GM15510 (cell line): ENCODE data around the gene AP5Z1.

Experiments used
- POLR2A ChIP-seq: IDR thresholded peaks from 3 replicates; pipeline ENCODE4 v1.6.1; 2011; ENCODE audit warnings: borderline replicate concordance; ENCODE audit not compliant: insufficient read length; ENCODE audit errors: extremely low read depth

AP5Z1 gene

DNA sequence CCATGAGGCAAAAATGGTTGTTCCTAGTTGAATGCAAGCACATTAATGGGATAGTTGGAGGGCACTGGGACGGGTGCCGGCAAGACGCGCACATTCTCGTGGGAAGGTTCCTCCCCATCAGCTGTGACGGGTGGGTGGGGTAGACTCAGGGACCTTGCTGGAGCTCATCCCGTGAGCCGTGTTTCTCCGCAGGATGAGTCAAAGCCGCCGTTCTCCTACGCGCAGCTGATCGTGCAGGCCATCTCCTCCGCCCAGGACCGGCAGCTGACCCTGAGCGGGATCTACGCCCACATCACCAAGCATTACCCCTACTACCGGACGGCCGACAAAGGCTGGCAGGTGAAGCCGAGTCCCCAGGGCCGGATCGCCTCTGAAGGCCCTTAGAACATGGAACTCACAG lies 20.4 kb upstream of the AP5Z1 start:
- no peak for TF ChIP-seq POLR2A

DNA sequence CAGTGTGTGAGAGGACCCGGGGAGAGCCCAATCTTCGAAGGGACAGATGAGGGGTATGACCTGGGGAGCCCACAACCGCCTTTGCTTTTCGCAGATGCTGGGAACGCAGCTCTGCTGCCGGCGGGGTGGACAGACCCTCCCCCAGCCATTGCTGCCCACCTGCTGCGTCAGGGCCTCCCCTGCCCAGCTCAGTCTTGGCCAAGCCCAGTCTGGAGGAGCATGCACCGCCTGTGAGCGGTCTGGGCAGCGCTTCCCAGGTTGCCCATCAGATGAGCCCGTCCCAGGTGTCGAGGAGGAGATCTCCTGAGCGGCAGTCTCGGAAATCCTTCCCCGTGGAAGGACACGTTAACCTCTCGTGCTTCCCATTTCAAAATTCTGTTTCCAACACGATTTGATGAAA lies 17.3 kb upstream of the AP5Z1 start:
- no peak for TF ChIP-seq POLR2A

DNA sequence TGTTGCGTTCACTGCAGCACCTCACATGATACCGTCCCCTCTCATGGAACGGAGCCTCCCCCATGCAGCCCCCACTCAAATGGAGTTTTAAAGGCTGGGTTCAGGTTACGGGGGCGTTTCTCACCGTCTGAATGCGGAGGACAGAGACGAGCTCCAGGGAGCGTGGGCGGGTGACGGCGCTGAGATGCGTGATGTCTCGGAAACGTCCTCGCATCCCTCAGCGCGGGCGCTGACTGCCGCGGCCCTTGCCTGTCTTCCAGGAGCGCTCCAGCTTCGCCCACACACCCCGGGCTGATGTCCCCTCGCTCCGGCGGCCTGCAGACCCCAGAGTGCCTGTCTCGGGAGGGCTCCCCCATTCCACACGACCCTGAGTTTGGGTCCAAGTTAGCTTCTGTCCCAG lies 16.6 kb upstream of the AP5Z1 start:
- TF ChIP-seq POLR2A, result no peak

DNA sequence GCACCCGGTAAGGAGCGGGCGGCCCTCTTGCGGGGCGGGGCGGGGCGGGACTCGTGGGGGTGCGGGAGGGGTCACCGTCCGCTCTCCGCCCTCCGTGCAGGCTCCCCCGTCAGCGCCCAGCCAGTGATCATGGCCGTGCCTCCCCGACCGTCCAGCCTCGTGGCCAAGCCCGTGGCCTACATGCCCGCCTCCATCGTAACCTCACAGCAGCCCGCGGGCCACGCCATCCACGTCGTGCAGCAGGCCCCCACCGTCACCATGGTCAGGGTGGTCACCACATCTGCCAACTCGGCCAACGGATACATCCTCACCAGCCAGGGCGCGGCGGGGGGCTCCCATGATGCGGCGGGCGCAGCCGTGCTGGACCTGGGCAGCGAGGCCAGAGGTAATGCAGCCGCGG lies 16.2 kb upstream of the AP5Z1 start:
- TF ChIP-seq POLR2A, result no peak

DNA sequence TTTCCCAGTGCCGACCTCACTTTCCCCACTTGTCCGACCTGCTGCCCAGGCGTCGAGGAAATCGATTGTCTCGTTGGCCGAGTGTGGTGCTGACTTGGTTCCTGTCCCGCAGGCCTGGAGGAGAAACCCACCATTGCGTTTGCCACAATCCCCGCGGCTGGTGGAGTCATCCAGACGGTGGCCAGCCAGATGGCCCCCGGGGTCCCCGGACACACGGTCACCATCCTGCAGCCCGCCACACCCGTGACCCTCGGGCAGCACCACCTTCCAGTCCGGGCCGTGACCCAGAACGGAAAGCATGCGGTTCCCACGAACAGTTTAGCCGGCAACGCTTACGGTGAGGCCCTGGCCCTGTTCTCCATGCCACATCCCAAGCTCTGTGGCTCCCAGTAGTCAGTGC lies 14.5 kb upstream of the AP5Z1 start:
- no peak for TF ChIP-seq POLR2A

DNA sequence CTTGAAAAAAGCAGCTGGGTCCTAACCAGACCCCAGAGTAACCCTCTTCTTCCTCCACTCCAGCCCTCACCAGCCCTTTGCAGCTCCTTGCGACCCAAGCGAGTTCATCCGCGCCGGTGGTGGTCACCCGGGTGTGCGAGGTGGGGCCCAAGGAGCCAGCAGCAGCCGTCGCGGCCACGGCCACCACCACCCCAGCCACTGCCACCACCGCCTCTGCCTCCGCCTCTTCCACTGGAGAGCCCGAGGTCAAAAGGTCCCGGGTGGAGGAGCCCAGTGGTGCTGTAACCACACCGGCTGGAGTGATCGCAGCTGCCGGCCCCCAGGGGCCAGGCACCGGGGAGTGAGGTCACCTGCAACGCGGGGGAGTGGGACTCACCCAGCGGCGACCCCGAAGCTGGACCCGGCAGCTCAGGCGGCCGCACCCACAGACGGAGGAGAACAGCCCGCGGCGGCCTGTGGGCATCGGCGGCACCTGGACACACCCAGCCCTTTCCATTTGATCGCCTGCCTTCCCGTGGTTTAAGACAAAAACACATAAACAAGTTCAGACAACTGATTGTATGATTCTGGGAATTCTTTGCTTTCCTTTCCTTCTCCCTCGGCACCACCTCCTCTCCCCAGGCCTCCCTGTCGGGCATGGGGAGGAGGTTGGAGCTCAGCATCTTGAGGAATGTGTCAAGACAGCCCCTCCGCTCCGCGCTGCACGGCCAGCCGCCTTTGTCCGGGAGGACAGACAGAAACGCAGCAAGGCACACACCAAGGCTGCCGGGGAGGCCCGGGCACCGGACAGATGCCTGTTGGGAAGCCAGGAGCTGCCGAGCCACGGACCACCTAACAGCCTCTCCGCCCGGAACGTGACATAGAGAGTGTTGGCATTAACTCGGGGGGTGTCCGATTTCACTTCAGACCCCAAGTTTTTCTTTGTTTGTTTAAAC lies 13.0 kb upstream of the AP5Z1 start:
- TF ChIP-seq POLR2A, result no peak

DNA sequence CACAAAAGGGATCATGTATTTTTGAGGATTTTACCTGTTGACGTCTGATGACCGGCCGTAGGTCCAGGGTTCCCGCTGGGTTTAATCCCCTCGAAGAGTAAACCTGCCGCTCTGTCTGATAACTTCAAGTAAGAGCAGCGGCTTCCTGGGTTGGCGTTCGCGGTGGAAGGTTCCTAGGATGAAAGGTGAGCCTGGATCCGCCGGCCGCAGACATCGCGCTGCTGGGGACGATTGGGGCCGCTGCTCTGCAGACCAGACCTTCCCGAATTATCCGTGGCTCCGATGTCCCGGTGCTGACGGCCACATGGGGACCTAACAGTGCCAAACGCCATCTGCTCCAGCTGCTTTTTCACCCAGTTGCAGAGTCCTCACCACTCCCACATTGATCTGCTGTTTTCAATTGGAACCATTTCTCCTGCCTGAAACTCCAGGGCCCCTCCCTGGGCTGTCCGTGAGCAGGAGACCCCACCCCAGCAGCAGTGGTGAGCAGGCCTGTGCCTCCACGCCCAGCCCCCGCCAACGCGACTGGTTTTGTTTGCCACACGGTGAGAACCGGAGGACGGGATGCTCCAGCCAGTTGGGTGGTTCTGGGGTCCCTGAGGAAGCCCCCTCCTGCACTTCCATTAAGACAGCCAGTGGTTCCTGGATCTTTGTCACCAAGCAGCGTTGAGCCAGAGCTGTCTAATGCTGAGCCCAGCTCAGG lies 12.2 kb upstream of the AP5Z1 start:
- no peak for TF ChIP-seq POLR2A

DNA sequence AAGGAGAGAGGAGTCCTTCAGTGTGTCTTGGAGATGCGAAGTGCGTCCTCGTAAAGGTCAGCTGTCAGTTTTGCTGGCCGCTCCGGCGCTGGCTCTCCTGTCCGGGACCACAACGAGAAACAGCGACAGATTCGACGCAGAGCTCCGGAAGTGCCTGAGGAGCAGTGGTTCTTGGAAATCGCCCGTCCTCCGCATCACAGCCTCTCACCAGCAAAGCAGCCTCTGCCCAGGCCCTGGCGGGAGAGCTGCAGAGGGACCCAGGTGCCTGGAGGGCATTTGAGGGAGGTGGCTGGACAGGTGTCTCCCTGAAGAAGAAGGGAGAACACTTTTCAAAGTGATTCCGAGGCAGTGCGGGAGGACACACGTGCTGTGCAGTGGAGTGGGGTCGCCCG lies 11.6 kb upstream of the AP5Z1 start:
- no peak for TF ChIP-seq POLR2A

DNA sequence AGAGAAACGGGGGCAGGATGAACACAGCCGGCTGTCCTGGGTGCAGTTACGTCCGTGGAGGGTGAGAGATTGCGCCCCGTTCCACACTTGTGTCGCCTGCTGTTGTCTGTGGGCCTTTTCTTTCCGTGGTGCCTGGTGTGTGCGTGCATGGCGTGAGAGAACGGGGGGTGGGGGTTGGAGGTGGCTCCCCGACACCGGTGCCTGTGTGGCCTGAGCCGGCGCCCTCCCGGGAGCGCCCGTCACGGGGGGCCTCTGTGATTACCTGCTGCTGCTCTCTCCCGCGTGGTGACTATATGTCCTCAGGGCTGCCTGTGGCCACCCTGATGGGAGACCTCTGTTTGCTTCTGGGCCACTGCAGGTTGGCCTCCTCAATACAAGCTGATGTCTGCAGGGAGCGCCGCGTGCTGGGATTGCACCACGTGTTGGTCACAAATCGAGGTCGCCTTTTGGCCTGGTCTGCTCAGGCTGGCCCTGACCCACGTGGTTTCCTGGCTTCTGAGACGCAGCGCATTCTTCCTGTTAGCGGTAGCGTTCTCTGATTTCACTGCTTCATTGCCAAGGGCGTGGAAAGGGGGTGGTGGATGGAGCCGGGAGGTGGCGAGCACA lies 10.9 kb upstream of the AP5Z1 start:
- no peak for TF ChIP-seq POLR2A

DNA sequence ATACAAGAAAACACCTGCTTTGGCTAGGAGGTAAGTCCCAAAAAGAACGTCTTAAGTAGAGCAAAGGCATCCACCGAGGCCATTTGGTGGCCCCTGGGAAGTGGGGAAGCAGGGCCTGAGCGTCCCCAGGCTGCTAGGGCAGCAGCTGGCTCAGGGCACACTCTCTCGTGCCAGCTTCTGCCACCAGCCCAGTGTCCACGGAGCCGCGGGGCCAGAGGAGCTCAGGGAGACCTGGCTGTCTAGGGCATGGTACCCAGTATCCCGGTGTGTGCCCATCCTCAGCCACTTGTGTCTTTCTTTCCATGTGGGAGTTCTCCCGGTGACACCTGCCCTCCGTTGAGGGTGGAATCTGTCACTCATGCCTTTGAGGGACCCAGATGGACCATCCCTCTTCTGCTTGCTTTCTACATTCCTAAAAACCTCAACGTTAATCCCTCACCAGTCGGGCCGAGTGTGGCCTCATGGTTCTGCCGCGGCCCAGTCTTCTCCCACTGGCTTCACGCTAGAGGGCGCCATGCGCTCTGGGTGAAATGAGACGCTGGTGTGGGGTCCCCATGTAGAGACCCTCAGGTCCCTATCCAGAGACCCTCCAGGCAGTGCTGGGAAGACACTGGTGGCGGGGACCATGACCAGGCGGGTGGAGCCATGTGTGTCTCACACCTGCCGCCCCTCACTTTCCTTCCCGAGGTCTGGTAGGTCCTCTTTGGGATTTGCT lies 9.5 kb upstream of the AP5Z1 start:
- TF ChIP-seq POLR2A, result no peak

DNA sequence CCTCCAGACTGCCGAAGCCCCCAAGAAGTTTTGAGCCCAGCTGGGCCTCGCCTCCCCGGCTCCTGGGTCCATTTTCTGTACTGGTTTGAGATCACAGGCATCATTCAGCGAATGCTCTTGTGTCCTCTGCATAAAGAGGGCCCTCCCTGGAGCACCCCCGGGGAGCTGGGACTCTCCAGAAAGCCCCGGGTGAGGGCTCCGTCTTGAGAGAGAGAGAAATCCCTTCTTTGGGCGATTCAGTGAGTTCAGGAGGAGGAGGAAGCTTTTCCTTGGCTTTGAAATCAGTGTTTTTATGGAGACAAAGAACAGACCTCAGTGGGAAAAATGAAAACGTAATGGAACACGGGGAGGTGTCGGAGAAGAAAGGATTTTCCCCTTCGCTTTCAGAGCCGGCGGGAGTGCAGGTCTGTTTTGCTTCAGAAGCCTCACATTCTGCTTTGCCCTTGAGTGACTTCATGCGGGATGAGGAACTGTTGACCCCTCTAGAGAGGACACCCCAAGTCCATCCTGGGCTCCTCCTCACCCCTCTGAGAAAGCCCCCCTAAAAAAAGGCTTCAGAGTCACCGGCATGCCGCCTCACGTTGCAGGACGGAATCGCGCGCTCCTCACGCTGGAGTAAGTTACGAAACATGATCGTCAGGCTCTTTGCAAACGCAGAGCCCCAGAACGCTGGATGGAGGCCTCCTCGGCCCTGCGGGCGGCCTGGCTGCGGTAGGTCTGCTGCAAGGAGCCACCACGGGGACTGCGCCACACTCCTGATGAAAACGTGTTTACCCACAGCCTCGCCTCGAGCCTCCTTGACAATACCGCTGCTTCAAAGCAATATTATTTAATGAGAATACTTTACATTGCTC lies 8.5 kb upstream of the AP5Z1 start:
- TF ChIP-seq POLR2A, result no peak

DNA sequence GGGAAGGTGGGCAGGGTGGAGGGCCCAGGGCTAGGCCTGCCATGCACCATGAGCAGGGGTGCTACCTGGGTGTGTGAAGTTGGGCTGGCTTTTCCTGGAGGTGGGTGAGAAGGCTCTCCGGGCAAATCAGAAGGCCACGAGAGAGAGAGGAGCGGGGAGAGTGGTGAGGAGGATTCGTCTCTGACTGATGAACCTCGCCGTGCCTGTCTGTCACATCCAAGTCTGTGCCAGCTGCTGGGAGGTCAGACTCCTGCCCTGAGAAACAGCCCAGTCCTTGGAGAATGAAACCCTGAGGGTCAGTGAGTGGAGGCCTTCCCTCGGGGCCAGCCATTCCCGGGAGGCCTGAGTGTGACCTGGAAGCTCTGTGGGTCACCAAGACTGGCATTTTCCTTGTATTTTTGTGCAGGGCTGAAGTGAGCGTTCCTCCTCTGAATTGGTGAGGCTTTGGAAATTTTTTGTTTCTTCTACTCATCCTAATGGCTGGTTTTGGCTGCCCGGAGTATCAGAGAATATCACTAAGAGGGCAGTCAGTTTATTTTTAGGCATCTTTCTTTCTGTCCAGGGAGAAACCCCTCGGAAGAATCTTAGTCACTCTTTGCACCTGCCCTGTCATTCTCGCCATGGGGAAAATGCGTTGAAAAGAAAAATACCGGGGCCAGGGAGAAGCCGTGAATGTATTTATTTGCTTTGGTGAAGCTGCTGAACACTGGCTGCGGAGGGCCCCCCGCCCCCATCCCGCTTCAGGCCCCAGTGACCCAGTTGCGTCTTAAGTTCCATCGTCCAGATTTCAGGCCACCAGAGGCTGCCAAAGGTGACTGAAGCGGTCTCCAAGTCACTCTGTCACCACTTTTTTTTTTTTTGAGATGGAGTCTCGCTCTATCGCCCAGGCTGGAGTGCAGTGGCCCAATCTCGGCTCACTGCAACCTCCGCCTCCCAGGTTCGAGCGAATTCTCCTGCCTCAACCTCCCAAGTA lies 6.5 kb upstream of the AP5Z1 start:
- TF ChIP-seq POLR2A, result no peak

DNA sequence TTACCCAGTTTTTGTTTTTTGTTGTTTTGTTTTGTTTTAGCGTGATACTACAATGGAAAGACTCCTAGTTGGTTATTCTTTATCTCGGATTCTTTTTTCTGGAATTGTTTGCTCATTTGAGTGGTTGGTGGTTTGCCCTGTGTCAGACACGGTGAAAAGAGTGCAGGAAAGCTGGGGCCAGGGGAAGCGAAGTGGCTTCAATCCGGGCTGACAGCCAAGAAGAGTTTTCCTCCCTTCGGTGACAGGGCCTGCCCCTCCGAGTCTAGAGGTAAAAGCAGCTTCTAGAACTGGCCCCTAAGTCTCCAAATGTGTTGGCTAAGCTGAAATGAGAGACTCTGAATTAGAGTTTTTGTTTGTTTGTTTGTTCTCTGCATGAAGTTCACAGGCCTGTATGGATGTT lies 5.7 kb upstream of the AP5Z1 start:
- TF ChIP-seq POLR2A, result no peak
